Activated T-helper 2 cell treated with anti-CD3 and anti-CD28 coated beads, Interferon-gamma antibody, Interleukin-2, Interleukin-4, amounts not matched to agents 10 μg/mL and 5 μg/mL and 100 μg/mL, durations not matched to agents 14 hours and 24 hours and 36 hours (primary cell): ENCODE data around the gene PTHLH. TPM values are rescaled to one million over a fixed set of nuclear protein-coding genes. Genes with fewer than 3 reads are reported as not detected.
A peak's percentile ranks its signal among the peaks of the same experiment; 100 is the strongest.

Source experiments
- DNase-seq: peaks from one replicate; pipeline ENCODE4 v3.0.0; 2021; ENCODE audit warnings: low spot score
- H3K27ac Mint-ChIP-seq: one replicate; pipeline ENCODE4 v1.8.0; 2021; ENCODE audit warnings: mixed read lengths
- H3K27me3 Mint-ChIP-seq: one replicate; pipeline ENCODE4 v1.8.0; 2021; ENCODE audit warnings: low read depth, mixed read lengths
- H3K36me3 Mint-ChIP-seq: one replicate; pipeline ENCODE4 v1.8.0; 2021; ENCODE audit warnings: low read depth, mixed read lengths
- H3K4me1 Mint-ChIP-seq: one replicate; pipeline ENCODE4 v1.8.0; 2021; ENCODE audit warnings: low read depth, mixed read lengths
- H3K4me3 Mint-ChIP-seq: one replicate; pipeline ENCODE4 v1.8.0; 2021; ENCODE audit warnings: low read depth, mild to moderate bottlenecking, moderate library complexity, mixed read lengths
- H3K9me3 Mint-ChIP-seq: one replicate; pipeline ENCODE4 v1.8.0; 2021; ENCODE audit warnings: mixed read lengths
- intact Hi-C: fragments of 100-400 bp; cut with micrococcal nuclease; formaldehyde crosslinking; loops from one replicate; pipeline ENCODE4 v1.15.1; 2023
- total RNA-seq: library from RNA; stranded (reverse); gene quantifications from 2 replicates; pipeline ENCODE4 v1.2.3, GENCODE V29; 2022

The PTHLH gene
- total RNA-seq, 1 donor from 2014 or later = not detected

DNA sequence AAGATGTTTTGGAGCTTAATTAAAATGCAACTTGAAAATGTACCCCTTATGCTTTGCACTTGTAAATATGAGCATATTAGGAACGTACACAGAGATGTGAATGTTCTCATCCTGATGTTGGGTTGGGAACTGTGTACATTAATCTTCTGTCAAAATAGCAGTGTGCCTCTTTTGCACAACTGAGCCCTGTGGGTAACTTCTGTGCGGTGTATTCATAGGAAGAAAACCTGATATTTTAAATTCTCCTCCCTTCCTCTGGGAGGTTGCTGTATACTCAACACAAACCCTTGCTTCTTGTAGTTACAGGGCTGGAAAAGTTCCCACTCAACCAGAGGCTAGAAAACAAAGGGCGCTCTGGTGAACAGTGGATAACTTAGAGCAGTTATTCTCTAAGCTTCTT, 18.7 kb downstream of the PTHLH start:
- intact Hi-C loops = no loop called here
- H3K9me3 Mint-ChIP-seq = no peaks in the 10 kb centered on the region
- peaks cover 27% of the 10 kb centered on the region for H3K27me3 Mint-ChIP-seq
- H3K4me1 Mint-ChIP-seq = no peaks in the 10 kb centered on the region
- H3K27ac Mint-ChIP-seq = no peak overlapping the region
- no peak for DNase-seq
- no peak overlapping the region for H3K4me3 Mint-ChIP-seq
- H3K36me3 Mint-ChIP-seq = no peaks in the 10 kb centered on the region

DNA sequence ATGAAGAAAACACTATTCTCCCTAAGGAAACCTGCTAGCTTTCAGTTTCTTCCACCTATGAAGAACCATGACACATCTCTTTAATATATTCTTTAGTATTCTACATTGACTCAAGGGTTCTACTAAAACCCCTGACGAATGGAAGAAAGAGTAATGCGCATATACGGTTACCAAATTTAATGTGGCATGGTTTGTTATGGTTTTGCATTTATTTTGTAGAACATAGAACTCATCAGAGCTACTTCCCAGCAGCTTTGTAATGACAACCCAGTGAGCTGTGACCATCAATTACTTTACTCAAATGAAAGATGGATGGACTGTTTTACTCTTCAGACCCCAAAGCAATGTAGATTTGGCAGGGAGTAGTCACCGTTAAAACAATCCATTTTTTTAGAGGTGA, 19.2 kb downstream of the PTHLH start:
- no peaks in the 10 kb centered on the region for H3K36me3 Mint-ChIP-seq
- H3K27ac Mint-ChIP-seq = no peak overlapping the region
- H3K4me3 Mint-ChIP-seq = no peak overlapping the region
- H3K4me1 Mint-ChIP-seq = no peaks in the 10 kb centered on the region
- peaks cover 26% of the 10 kb centered on the region for H3K27me3 Mint-ChIP-seq
- no peak for DNase-seq
- intact Hi-C loops = no loop called here
- no peaks in the 10 kb centered on the region for H3K9me3 Mint-ChIP-seq

DNA sequence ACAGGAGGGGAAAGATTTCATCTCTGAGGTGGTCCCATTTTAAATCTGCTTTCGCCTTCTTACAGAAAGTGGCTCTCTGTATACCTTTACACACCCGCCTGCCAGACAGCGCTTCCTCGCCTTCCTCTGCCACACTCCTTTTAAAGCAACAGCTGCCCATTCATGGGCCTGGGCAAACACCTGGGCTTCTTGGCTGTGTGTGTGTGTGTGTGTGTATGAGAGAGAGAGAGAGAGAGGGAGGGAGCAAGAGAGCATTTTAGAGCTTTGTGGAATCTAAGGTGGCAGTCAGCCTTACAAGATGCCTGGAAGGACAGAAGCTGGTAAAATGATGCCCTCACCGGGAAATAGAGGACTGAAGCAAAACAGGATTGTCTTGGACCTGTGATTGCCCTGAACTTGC, 20.0 kb downstream of the PTHLH start:
- H3K27me3 Mint-ChIP-seq = peaks cover 21% of the 10 kb centered on the region
- intact Hi-C loops = no loop called here
- H3K36me3 Mint-ChIP-seq = no peaks in the 10 kb centered on the region
- H3K27ac Mint-ChIP-seq = no peak overlapping the region
- no peaks in the 10 kb centered on the region for H3K4me1 Mint-ChIP-seq
- DNase-seq = no peak
- no peak overlapping the region for H3K4me3 Mint-ChIP-seq
- no peaks in the 10 kb centered on the region for H3K9me3 Mint-ChIP-seq

DNA sequence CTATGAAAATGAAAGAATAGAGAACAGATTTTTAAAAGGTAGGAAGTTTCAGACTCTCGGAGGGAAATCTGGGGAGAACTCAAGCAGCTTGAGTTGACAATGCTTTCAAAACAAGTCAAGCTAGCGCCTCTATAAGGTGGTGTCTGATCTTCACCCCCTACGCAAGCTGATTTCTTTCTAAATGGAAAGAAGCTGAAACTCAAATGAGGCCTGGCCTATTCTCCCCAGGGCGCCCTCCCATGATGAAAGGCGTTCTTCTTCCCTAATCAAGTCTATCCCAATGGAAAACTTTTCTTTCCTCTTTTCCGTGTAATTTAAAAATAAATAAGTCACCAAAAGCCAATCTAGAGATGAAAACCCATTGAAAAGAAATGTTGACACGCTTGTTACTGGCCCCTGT, 20.6 kb downstream of the PTHLH start:
- Mint-ChIP-seq H3K27me3 (peaks cover 19% of the 10 kb centered on the region), H3K4me1 (no peaks in the 10 kb centered on the region), H3K9me3 (no peaks in the 10 kb centered on the region), H3K4me3 (no peak overlapping the region), H3K27ac (no peak overlapping the region), H3K36me3 (no peaks in the 10 kb centered on the region)
- DNase-seq = no peak
- intact Hi-C loops = no loop called here

DNA sequence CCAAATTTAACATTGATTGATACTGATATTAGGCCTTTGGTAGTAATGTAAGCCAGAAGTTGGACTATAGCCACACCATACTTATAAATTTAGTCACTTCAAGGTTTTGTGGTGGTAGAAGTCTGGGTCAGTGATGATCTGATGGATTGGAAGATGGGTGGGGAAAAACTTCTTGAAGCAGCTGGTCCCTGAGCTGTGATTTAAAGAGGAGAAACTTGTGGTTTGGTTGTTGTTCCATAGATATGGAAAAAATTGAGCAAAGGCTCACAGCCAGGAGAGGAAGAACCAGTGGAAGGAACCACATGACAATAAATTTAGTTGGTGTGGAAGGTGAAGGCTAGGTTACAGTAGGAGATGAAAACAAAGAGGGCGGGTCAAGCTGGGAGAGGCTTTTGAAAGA, 26.1 kb downstream of the PTHLH start:
- intact Hi-C loops = no loop called here
- Mint-ChIP-seq H3K27ac (no peak overlapping the region), H3K36me3 (no peaks in the 10 kb centered on the region), H3K9me3 (no peaks in the 10 kb centered on the region), H3K4me1 (no peaks in the 10 kb centered on the region), H3K4me3 (no peak overlapping the region), H3K27me3 (peaks cover 10% of the 10 kb centered on the region)
- no peak for DNase-seq

DNA sequence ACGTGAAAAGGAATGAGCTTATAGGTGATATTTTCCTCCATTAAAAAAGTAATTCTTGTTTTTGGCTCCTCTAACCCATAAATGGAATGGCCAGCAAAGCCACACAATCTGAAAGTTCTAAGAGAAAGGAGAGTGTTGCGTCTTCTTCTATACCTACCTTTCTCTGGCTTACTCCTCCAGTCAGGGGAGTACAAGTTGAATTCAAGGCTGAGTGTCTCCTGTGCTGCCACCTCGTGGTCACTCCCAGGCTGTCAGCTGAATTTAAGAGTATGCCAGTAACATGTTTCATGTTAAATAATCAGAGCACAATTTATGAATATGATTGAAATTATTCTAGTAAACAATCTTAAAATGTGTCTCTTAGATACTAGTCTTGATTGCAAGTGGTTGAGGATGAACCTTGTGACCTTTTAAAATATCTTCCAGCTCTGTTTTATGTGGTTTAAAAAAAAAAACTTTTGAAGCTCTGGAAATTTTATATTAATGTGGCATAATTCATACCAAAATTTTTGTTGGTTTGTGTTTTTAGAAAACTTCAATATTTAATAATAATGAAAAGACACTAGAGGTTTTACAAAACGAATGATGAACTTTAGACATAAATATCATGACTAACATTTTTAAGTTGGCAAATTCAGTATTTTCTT, 31.7 kb downstream of the PTHLH start:
- H3K9me3 Mint-ChIP-seq = no peaks in the 10 kb centered on the region
- no peak overlapping the region for H3K4me3 Mint-ChIP-seq
- H3K27ac Mint-ChIP-seq = no peak overlapping the region
- peak; percentile 42 for DNase-seq
- H3K36me3 Mint-ChIP-seq = no peaks in the 10 kb centered on the region
- intact Hi-C loops = loop anchor here (1.0 to 2.0 kb wide), 2 partner anchors 120 to 208 kb away; no protein-coding TSS in a partner anchor
- peaks cover 15% of the 10 kb centered on the region for H3K27me3 Mint-ChIP-seq
- H3K4me1 Mint-ChIP-seq = no peaks in the 10 kb centered on the region

DNA sequence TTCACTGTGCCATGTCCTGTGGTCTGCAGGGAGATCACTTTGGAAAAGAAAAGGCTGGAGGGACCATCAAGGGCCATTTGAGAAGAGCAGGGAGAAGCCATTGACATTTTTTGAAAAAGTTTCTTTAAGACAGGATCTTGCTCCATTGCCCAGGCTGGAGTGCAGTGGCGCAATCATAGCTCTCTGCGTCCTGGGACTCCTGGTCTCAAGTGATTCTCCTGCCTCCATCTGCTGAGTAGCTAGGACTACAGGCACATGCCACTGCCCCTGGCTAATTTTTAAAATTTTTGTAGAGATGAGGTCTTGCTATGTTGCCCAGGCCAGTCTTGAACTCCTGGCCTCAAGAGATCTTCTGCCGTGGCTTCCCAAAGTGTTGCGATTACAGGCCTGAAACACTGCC, 32.3 kb downstream of the PTHLH start:
- no peak overlapping the region for H3K27ac Mint-ChIP-seq
- H3K9me3 Mint-ChIP-seq = no peaks in the 10 kb centered on the region
- peaks cover 15% of the 10 kb centered on the region for H3K27me3 Mint-ChIP-seq
- intact Hi-C loops = loop anchor here (1.0 to 2.0 kb wide), 2 partner anchors 119 to 207 kb away; no protein-coding TSS in a partner anchor
- H3K4me3 Mint-ChIP-seq = no peak overlapping the region
- DNase-seq = no peak
- no peaks in the 10 kb centered on the region for H3K36me3 Mint-ChIP-seq
- no peaks in the 10 kb centered on the region for H3K4me1 Mint-ChIP-seq

DNA sequence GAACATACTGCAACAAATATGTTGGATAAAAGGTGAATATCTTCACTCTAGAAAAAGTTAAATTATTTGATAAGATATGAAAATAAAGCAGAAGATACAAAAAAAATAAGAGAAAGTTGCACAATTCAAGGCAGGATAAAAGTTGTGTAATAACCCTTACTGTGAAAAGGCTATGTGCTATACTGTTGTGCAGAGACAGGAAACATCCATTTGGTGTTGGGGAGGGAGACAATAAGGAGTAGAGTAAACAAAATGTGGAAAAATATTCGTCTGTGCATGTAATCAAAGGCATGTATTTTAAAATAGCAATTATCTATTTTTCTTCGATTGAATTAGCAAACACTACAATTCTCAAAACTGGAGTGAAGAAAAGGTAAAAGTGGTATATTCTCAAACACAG, 34.8 kb downstream of the PTHLH start:
- Mint-ChIP-seq H3K9me3 (no peaks in the 10 kb centered on the region), H3K36me3 (no peaks in the 10 kb centered on the region), H3K4me3 (no peak overlapping the region), H3K27ac (no peak overlapping the region), H3K4me1 (no peaks in the 10 kb centered on the region), H3K27me3 (peaks cover 18% of the 10 kb centered on the region)
- no peak for DNase-seq
- intact Hi-C loops = no loop called here

DNA sequence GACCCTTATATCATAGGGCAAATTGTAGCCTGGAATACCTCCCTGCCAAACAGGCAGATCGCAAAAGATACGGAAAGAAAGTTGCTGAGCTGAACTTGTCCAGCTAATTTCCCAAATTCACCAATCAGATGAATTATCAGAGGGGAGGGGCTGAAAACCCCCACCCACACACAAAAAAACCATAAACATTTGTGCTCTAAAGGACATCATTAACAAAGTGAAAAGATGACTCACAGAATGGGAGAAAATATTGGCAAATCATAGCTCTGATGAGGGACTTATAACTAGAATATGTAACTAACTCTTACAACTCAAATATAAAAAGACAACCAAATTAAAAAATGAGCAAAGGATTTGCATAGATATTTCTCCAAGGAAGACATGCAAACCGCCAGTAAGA, 36.3 kb downstream of the PTHLH start:
- Mint-ChIP-seq H3K4me1 (no peaks in the 10 kb centered on the region), H3K36me3 (no peaks in the 10 kb centered on the region), H3K4me3 (no peak overlapping the region), H3K9me3 (no peaks in the 10 kb centered on the region), H3K27me3 (peaks cover 16% of the 10 kb centered on the region), H3K27ac (no peak overlapping the region)
- intact Hi-C loops = no loop called here
- no peak for DNase-seq

DNA sequence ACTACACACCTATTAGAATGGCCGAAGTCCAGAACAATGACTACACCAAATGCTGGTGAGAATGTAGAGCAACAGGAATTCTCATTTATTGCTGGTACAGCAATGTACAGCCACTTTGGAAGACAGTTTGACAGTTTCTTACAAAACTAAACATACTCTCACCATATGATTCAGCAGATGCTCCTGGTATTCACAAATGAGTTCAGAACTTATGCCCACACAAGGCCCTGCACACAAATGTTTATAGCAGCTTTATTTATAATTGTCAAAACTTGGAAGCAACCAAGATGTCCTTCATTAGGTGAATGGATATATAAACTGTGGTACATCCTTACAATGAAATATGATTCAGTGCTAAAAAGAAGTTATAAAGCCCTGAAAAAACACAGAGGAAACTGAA, 38.3 kb downstream of the PTHLH start:
- Mint-ChIP-seq H3K27ac (no peak overlapping the region), H3K4me3 (no peak overlapping the region), H3K4me1 (no peaks in the 10 kb centered on the region), H3K36me3 (no peaks in the 10 kb centered on the region), H3K27me3 (peaks cover 15% of the 10 kb centered on the region), H3K9me3 (no peaks in the 10 kb centered on the region)
- DNase-seq = no peak
- intact Hi-C loops = no loop called here

DNA sequence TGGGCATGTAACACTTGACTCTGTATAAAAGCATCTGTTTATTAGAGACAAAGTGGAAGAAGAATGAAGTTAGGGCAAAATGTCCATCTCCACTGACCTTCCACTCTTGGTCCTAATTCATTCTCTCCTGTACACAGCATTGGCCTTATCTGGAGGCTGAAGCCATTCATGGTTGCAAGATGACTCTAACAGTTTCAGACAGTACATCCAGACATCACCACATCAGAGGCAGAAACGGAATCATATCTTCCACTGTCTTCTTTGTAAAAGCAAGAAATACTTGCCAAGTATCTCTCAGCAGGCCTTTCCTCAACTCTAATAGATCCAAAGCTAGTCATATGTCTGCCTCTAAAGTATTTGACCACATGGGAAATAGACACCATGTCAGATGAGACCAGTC, 41.1 kb downstream of the PTHLH start:
- H3K27me3 Mint-ChIP-seq = peaks cover 15% of the 10 kb centered on the region
- H3K4me3 Mint-ChIP-seq = no peak overlapping the region
- no peaks in the 10 kb centered on the region for H3K9me3 Mint-ChIP-seq
- DNase-seq = no peak
- no peaks in the 10 kb centered on the region for H3K4me1 Mint-ChIP-seq
- intact Hi-C loops = no loop called here
- no peak overlapping the region for H3K27ac Mint-ChIP-seq
- H3K36me3 Mint-ChIP-seq = no peaks in the 10 kb centered on the region

DNA sequence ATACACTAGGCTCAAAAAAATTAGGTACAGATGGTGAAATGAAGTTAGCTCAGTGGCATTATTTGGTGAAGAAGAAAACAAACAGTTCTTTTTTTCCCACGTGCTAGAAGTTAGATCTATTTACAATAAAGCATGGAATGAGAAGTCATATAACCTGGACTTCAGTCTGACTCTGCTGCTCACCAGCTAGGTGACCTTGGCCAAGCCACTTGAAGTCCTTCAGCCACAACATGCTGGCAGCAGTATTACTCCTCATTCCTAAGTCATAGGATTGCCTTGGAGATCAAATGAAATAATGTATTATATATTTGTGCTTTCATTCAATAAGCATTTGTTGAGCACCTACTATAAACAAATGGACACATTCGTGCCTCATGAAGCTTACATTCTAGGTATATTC, 45.2 kb downstream of the PTHLH start:
- Mint-ChIP-seq H3K4me3 (no peak overlapping the region), H3K27me3 (peaks cover 13% of the 10 kb centered on the region), H3K27ac (no peak overlapping the region), H3K36me3 (no peaks in the 10 kb centered on the region), H3K4me1 (no peaks in the 10 kb centered on the region), H3K9me3 (no peaks in the 10 kb centered on the region)
- DNase-seq = no peak
- intact Hi-C loops = no loop called here

DNA sequence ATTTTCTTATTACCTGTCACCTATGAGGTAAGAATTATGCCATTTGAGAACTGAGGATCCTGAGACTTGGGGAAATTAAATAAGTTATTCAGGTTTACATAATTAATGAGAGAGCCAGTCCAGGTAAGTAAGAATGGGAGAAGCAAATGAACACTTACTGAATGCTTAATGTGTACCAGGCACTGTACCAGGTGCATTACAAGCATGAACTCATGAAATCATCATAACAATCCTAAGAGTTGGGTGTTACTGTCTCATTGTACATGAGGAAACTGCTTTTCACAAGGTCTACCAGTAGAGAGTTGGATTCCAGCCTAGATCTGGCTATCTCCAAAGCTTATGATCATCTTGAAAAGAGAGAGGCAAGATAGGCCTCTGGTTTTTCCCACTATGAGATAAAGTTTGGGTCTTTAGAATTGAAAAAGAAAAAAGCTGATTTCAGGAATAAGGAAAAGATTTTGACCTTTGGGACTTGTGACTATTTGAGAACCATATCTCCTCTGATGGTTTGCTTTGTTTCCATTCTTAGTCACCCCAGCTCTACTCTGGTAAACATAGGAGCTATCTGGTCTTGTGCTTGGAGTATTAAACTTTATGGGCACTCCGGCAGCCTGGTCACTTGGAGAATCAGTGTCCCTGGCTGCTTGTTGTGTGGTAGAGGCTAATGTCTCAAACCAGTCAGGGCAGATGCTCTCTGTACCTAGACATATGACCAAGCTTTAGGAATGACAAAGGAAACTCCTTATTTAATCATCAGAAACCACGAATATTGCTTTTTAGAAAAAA, 48.0 kb downstream of the PTHLH start:
- H3K27me3 Mint-ChIP-seq = peaks cover 17% of the 10 kb centered on the region
- no peaks in the 10 kb centered on the region for H3K4me1 Mint-ChIP-seq
- H3K27ac Mint-ChIP-seq = no peak overlapping the region
- no peak overlapping the region for H3K4me3 Mint-ChIP-seq
- no peak for DNase-seq
- H3K36me3 Mint-ChIP-seq = no peaks in the 10 kb centered on the region
- intact Hi-C loops = no loop called here
- no peaks in the 10 kb centered on the region for H3K9me3 Mint-ChIP-seq
